Daoy (cell line): ENCODE data around the gene NUP98. TPM values are rescaled to one million over a fixed set of nuclear protein-coding genes. Genes with fewer than 3 reads are reported as not detected.

Experiments
- DNase-seq: peaks from one replicate; pipeline ENCODE4 v3.0.0-alpha.2; 2015; ENCODE audit warnings: low read depth
- total RNA-seq: library from RNA; depleted of rRNA; stranded (reverse); fragments of >200 nt; shearing (Covaris generic); gene quantifications from 2 replicates; pipeline ENCODE4 v1.2.3, GENCODE V29; 2014

NUP98 gene
- total RNA-seq, 1 experiment from 2014 or later: 76.7 TPM

DNA sequence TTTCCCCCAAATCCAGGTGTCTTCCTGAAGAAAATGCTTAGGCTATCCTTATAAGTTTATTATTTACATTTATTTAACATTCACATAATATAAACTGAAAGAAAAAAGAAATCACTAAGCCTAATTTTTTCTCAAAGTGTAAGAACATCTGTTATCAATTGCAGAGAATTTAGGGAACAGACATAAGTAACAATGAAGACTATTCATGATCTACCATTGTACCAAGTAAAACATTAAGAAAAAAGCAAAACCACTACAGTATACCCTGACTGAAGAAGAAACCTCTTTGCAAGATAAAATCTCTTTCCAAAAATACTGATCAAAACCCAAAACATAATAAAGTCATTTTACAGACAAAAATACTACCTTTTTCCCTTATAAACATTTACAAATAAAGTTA, 60.5 kb downstream of the NUP98 start:
- no peak for DNase-seq

DNA sequence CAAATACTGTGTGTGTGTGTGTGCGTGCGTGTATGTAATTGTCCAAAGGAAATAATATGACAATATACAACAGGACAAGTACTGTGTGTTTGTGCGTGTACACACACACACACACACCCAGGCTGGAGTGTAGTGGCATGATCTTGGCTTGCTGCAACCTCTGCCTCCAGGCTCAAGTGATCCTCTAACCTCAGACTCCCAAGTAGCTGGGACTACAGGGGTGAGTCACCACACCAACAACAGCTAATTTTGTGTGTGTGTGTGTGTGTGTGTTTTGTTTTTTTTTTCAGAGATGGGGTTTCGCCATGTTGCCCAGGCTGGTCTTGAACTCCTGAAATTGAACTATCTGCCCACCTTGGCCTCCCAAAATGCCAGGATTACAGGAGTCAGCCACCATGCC, 61.5 kb downstream of the NUP98 start:
- DNase-seq: peak; percentile 8

DNA sequence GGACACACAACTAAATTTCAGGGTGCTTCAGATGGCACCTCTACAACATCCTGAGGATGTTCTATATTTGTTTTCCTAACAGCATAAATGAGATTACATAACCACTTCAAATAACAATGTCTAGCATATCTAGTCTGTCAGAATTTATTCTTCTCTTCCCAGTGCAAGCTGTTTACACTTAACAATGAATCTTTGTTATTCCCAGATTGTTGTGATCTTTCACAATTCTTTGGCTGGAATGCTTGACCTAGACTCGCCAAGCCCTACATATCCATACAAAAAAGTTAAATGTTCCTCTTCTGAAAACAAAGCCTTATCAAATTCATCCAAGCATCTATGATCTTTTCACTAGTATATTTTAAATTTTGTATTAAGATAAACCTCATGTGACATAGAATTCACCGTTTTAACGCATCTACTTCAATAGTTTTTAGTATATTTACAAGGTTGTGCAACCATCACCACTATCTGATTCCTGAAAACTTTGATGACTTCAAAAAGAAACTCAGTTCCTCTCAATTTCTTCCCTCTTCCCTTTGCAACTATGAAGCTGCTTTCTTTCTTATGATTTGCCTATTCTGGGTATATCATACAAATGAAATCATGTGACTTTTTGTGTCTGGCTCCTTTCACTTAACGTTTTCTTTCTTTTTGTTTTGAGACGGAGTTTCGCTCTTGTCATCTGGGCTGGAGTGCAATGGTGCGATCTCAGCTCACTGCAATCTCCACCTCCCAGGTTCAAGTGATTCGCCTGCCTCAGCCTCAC, 64.5 kb downstream of the NUP98 start:
- no peak for DNase-seq

DNA sequence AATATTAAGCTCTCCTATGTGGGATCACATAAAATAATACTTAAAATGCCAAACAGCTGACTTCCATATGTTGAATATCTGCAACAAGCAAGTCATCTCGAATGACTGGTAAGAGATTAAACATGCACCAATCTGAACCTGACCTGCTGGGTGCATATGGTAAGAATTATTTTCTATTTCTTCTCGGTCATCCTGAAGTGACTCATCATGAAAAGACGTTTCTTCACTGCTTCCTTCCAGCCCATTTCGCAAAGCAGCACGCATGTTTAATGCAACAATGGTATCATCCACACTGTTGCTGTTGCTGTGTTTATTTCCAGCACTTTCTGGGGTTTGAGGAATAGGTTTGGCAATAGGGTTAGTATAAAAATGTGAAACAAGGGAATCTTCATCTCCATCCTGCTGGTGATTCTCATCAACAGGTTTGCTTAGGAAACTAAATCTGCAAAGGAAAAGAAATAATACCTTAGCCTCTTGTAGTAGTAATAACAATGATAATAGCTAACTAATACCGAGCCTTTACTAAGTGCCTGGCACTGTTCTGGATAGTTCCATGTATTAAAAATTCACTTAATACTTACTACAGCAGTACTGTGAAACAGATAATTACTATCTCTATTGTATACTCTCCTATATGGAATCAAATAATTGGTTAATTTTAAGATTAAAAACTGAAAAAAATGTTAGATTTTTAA, 74.2 kb downstream of the NUP98 start:
- peak; percentile 63 for DNase-seq

DNA sequence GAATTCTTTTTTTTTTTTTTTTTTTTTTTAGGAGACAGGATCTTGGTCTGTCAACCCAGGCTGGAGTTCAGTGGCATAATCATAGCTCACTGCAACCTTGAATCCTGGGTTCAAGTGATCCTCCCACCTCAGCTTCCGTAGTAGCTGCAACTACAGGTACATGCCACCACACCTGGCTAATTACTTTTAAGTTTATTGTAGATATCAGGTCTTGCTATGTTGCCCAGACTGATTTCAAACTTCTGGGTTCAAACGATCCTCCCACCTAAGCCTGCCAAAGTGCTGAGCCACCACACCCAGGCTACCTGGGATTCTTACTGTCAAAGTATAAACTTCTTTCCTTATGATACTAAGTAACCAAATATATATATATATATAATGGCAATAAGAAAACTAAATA, 75.3 kb downstream of the NUP98 start:
- DNase-seq: no peak

DNA sequence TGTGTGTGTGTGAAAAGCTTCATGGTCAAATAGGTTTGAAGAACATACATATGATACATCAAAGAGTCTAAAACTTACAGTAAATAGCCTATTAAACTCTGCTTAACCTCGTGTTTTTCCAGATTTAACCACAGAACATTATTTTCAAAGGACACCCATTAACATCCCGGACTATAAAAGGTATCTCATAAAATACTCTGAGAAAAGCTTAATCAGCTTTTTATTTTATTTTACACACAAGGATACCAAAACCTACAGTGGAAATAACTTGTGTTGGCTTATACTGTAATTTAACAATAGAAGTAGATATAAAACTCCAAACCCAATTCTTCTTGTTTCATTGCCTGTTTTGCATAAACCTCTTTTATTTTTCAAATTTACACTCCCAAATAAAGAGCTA, 76.4 kb downstream of the NUP98 start:
- DNase-seq: no peak

DNA sequence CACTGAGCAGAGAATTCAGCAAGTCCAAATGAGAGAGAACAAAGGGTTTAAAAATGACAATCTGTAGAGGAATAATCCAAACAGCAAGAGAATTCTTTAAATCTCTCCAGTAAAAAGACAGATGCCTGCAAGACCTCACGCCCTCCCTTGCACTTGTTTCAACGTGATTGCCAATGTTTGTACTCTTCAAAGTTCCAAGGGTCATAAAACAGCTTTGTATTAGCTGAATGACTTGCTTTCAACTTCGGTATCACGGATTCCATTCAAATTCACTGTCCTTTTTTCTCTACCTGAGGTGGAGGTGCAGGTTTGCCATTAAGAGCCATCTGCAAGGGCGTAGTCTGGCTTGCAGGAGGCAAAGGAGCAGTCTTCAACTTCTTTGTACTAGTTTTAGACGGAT, 85.1 kb downstream of the NUP98 start:
- DNase-seq: no peak

DNA sequence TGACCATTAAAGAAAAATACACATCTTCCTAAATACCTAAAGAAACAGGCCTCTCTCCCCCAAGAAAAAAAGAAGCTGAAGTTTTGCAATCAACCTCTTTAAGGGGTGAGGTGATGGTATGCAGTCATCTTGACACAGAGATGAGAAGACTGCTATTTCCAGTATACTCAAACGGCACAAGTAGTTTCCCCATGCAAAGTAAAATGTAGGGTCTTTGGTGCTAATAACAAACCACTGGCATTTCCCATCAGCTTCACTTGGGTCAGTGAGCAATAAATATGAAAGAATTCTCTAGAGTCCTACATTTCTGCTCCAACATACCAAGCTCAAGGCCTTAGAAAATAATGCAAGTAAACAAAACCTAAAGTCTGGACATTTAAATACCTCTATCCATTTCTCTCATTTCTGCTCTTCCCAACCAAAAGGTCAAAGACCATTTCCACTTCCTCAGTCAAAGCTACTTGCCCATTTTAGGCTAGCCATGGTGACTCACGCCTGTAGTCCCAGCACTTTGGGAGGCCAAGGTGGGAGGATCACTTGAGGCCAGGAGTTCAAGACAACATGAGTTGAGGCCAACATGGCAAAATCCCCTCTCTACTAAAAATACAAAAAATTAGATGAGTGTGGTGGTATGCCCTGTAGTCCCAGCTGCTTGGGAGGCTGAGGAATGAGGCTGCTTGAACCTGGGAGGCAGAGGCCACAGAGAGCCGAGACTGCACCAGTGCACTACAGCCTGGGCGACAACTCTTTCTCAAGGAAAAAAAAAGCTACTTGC, 86.7 kb downstream of the NUP98 start:
- DNase-seq: no peak

DNA sequence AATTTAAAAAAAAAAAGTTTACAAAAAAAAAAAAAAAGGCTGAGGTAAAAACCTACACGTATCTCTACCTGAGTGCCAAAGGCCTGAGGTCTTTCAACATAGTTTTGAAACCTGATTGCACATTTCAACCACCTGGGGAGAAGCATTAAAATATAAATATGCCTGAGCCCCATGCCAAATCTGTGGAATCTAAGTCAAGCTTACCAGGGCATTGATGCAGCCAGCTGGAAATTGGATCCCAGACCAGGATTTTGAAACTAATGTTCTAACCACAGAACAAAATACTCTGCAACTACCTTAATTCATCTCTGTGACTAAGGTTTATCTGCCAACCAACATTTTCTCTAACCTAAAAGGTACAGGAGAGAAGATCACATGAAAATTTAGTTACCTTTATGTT, 87.4 kb downstream of the NUP98 start:
- no peak for DNase-seq

DNA sequence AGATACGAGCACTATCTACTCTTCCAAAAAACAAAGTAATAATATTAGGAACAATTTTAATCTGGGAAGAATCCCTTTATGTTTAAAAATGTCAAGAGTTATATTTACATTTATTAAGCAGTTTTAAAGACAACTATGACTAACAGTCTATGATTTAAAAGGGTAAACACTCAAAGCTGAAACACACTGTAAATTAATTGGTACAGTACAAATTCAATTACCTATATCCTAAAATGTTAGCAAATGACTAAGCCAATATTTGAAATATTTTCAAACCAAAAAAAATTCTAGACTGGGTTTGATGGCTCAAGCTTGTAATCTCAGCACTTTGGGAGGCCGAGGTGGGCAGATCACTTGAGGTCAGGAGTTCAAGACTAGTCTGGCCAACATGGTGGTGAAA, 90.2 kb downstream of the NUP98 start:
- DNase-seq: no peak

DNA sequence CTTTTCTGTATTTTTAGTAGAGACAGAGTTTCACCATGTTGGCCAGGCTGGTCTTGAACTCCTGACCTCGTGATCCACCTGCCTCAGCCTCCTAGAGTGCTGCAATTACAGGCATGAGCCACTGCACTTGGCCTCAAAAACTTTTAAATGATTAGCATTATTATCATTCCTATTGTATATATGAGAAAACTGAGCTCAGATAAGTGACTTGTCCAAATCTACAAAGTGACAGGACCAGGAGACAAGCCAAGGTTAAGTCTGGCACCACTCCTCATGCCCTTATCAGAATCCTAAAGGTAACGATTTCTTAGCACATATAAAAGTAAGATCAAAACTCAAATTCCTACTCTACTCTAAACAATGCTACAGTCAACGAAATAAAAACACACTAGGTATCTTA, 94.0 kb downstream of the NUP98 start:
- DNase-seq: no peak

DNA sequence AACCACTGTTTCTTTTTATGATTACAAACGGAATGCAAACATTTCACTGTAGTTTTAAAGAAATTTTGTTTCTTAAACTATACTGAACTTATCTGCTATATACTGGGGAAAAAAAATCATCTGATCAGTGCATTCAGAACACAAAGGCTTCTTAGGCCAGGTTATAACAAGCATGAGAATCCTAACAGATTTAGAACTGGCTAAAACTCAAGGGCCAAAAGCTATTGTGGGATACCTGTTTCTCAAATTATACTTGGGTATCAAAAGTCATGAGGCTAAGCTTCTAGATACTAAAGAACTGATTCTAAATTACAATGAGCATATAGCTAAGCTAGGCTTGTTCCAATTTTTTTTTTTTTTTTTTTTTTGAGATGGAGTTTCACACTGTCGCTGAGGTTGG, 96.4 kb downstream of the NUP98 start:
- no peak for DNase-seq

DNA sequence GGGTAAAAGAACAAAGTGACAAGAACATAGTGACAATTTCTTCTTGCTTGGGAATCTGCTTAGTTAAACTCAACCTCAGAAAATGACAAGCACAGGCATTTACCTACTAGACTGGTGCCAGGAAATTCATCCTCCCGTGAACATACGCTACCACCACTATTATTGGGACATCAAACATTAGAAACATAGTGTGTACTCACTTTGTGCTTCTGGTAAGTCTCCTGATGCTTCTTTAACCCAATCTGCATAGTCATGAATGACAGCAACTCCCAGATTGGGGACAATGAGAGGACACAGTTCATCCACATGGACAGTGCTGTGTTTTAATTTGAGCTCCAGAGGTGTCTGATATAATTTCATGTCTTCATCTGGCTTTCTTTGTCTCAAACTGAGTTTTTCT, 96.9 kb downstream of the NUP98 start:
- DNase-seq: no peak

DNA sequence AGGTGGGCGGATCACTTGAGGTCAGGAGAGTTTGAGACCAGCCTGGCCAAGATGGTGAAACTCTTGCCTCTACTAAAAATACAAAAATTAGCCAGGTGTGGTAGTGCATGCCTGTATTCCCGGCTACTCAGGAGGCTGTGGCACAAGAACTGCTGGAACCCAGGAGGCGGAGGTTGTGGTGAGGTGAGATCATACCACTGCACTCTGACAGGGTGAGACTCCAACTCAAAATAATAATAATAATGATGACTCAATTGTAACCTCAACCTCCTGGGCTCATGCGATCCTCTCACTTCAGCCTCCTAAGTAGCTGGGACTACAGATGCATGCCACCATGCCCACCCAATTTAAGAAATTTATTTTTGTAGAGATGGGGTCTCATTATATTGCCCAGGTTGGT, 110.6 kb downstream of the NUP98 start:
- DNase-seq: peak; percentile 64

DNA sequence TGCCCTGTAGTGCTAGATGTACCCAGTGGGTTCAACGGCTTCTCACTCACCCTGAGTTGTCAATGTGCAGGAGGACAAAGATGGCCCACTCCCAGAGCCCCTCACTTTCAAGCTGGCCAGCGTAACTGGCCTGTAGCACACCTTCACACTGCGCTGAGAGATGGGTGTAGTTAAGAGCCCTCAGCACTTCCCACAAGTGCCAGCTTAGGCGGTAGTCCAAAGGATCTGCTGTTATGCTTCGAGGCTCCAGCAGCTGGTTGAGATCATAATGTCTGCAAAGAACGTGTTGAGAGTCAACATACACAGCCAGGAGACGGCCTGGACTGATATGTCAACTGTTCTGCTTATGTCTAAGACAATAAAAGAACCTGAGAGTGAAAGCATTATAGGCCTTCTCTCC, 111.4 kb downstream of the NUP98 start:
- DNase-seq: no peak

DNA sequence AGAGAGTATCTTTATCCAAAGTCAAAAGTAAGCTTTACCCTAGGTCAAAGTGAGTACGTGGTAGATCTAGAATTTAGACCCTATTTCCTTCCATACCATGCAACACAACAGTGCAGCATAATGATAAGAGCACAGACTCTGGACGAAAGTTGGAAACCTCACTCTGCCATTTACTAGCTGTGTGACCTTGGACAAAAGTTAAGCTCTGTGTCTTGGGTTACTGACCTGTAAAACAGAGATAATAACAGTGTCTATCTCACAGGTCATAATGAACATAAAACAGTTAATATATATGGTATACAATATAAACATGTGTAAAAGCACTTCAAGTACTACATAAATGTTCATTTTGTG, 112.6 kb downstream of the NUP98 start:
- no peak for DNase-seq

DNA sequence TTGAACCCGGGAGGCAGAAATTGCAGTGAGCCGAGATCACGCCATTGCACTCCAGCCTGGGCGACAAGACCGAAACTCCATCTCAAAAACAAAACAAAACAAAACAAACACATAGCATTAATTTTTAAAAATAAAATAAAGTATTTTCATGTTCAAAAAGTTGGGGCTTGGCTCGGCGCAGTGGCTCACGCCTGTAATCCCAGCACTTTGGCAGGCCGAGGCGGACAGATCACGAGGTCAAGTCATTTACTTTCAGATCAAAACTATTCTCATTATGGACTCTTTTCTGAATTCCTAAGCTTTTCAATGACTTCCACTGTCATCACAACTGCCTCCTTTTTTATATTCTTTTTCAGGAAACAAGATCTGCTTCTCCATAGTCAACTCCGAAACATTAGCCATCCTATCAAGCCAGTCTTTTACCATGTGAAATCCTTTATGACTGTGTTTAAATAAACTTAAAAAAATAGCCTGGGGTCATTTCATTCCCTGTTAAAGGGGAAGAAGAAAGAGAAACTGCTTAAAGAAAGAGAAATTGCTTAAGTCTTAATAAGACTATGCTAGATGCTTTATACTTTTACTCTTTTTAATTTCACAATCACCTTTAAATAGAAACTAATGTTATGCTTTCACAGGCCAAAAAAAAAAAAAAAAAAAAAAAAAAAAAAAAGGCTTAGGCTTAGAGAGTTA, 113.1 kb downstream of the NUP98 start:
- no peak for DNase-seq

DNA sequence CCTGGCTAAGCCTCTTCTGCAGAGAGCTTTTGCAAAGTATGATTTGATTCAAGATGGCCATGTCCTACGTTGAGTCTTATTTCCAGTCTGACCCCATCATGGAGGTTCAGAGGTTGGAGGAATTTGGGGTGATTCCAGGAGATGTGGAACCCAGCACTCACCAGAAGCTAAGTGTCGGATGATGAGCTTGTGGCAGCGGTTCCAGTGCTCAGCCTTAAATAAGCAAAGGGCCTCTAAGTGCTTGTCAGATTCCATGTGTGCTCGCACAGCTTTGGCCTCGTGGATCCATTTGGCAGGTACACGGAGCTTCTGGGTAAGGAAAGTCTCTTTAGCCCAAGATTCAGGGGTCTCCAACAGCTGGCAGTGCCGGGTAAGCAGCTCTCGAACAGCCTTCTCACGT, 114.3 kb downstream of the NUP98 start:
- no peak for DNase-seq

DNA sequence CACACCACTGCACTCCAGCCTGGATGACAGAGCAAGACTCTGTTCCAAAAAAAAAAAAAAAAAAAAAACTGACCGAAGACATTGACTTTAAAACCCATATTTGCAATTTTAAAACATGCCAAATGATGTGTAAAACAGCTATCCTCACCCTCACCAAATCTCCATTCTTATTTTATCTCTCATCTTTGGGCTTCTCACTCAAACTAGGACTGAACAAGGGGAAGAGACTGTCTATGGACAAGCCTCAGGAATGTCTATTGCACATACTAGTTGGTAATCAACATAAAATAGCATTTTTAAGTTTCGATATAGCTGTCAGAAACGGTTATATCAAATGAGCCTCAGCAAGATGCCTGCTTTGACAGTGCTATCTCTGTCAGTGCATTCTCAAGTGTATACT, 118.3 kb downstream of the NUP98 start:
- no peak for DNase-seq

DNA sequence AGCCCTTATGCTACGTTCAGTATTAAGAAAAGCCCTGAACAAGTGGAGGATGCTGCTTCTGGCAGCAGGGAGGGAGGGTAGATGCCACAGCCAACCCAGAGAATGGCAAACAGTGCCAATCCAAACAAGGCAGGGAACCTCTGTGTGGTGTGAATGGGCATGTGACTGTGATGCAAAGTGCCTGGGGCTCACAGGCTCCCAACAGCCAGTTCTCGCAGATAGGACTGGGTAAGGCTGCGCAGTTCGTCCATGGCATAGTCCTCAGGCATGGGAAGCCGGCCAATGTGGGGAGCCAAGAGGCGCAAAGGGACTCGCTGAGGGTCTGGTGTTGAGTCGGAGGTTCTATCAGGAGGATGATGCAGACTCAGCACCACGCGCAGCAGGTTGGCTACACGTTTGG, 121.4 kb downstream of the NUP98 start:
- no peak for DNase-seq

DNA sequence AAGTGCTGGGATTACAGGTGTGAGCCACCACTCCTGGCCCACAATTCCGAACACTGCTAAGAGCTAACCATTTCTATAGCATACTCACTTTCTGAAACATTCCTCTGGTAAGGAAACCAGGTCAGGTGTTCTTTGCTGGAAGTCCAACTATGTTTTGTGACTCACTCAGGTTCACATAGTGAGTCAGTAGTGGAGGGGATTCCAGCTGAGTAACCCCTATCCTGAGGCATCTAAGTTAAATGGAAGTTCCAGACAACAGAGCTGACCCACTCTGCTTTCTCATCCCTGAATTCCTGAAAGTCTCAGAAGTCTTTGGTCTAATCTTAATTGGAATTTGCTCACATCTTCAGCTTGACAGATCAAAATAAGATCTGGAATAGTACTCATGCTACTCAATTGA, 123.2 kb downstream of the NUP98 start:
- DNase-seq: peak; percentile 67
